MM.1S (cell line): ENCODE measurements around the gene C10orf105.
A peak's percentile ranks its signal among the peaks of the same experiment; 100 is the strongest.

ENCODE experiments used
- DNase-seq: peaks from one replicate; pipeline ENCODE4 v3.0.0-alpha.2; 2015
- H2AFZ ChIP-seq: fragments of 300-600 bp; sonication (generic); 2 replicates; pipeline ENCODE4 v1.6.0; 2016; ENCODE audit warnings: antibody characterized with exemption, low read length
- H3F3A ChIP-seq: fragments of 300-600 bp; sonication (generic); 2 replicates; pipeline ENCODE4 v1.6.1; 2016; ENCODE audit warnings: mild to moderate bottlenecking, antibody characterized with exemption, low read length, moderate library complexity, mixed read lengths; ENCODE audit not compliant: insufficient read depth
- H3K27ac ChIP-seq: fragments of 300-600 bp; sonication (generic); 2 replicates; pipeline ENCODE4 v1.5.1; 2016; ENCODE audit warnings: mild to moderate bottlenecking, low read length
- H3K27me3 ChIP-seq: fragments of 300-600 bp; sonication (generic); replicated peaks from 2 replicates; pipeline ENCODE4 v1.6.0; 2016; ENCODE audit warnings: low read length; ENCODE audit not compliant: insufficient read depth
- H3K36me3 ChIP-seq: fragments of 300-600 bp; sonication (generic); replicated peaks from 2 replicates; pipeline ENCODE4 v1.6.1; 2016; ENCODE audit warnings: mild to moderate bottlenecking, low read length, mixed read lengths; ENCODE audit not compliant: insufficient read depth
- H3K4me1 ChIP-seq: fragments of 300-600 bp; sonication (generic); 2 replicates; pipeline ENCODE4 v1.6.1; 2016; ENCODE audit warnings: low read length, mixed read lengths
- H3K4me2 ChIP-seq: fragments of 300-600 bp; sonication (generic); 2 replicates; pipeline ENCODE4 v1.6.0; 2016; ENCODE audit warnings: low read depth, low read length
- H3K4me3 ChIP-seq: fragments of 300-600 bp; sonication (generic); 2 replicates; pipeline ENCODE4 v1.5.1; 2016; ENCODE audit warnings: low read length, mixed read lengths
- H3K79me2 ChIP-seq: fragments of 300-600 bp; sonication (generic); 2 replicates; pipeline ENCODE4 v1.6.1; 2016; ENCODE audit warnings: mixed run types, low read length, mixed read lengths
- H3K9ac ChIP-seq: fragments of 300-600 bp; sonication (generic); 2 replicates; pipeline ENCODE4 v1.6.1; 2016; ENCODE audit warnings: low read length, mixed read lengths
- H3K9me2 ChIP-seq: fragments of 300-600 bp; sonication (generic); replicated peaks from 2 replicates; pipeline ENCODE4 v1.6.1; 2016; ENCODE audit warnings: mild to moderate bottlenecking, low read length, mixed read lengths; ENCODE audit not compliant: insufficient read depth
- H3K9me3 ChIP-seq: fragments of 300-600 bp; sonication (generic); replicated peaks from 2 replicates; pipeline ENCODE4 v1.6.1; 2016; ENCODE audit warnings: mild to moderate bottlenecking, low read length, mixed read lengths; ENCODE audit not compliant: insufficient read depth
- H4K20me1 ChIP-seq: fragments of 300-600 bp; sonication (generic); 2 replicates; pipeline ENCODE4 v1.6.1; 2016; ENCODE audit warnings: mild to moderate bottlenecking, low read length, moderate library complexity, mixed read lengths; ENCODE audit not compliant: insufficient read depth
- EZH2 ChIP-seq: fragments of 300-600 bp; sonication (generic); optimal IDR thresholded peaks from 2 replicates; pipeline ENCODE3; 2017; ENCODE audit warnings: low read depth, mild to moderate bottlenecking, antibody characterized with exemption, low read length, mixed read lengths
- EZH2phosphoT487 ChIP-seq: fragments of 300-600 bp; sonication (generic); IDR thresholded peaks from 2 replicates; pipeline ENCODE4 v1.6.1; 2018; ENCODE audit warnings: antibody characterized with exemption, low read length
- TF ChIP-seq, protein P1 (sequence below): fragments of 300-600 bp; sonication (generic); IDR thresholded peaks from 2 replicates; pipeline ENCODE4 v1.5.1; 2016; ENCODE audit warnings: antibody characterized with exemption, low read length, mixed read lengths

C10orf105 gene

GRCh38 chr10:71729161-71729636, 9.6 kb upstream of the C10orf105 start:
- Histone ChIP-seq H2AFZ (no peak overlapping the region), H3K9ac (no peak overlapping the region), H3K9me3 (no peaks in the 10 kb centered on the region), H3K36me3 (no peaks in the 10 kb centered on the region), H3K79me2 (no peaks in the 10 kb centered on the region), H3F3A (peaks cover 23% of the 10 kb centered on the region), H3K27me3 (no peaks in the 10 kb centered on the region), H3K4me2 (no peak overlapping the region), H3K9me2 (no peaks in the 10 kb centered on the region), H3K27ac (peak overlapping the region; percentile 93; the same call in 1 of the 2 replicates), H3K4me1 (peaks cover 29% of the 10 kb centered on the region), H3K4me3 (no peak overlapping the region), H4K20me1 (no peaks in the 10 kb centered on the region)
- no peak for DNase-seq
- no peak for TF ChIP-seq EZH2phosphoT487
- TF ChIP-seq EZH2: no peak
- TF ChIP-seq, protein P1, sequence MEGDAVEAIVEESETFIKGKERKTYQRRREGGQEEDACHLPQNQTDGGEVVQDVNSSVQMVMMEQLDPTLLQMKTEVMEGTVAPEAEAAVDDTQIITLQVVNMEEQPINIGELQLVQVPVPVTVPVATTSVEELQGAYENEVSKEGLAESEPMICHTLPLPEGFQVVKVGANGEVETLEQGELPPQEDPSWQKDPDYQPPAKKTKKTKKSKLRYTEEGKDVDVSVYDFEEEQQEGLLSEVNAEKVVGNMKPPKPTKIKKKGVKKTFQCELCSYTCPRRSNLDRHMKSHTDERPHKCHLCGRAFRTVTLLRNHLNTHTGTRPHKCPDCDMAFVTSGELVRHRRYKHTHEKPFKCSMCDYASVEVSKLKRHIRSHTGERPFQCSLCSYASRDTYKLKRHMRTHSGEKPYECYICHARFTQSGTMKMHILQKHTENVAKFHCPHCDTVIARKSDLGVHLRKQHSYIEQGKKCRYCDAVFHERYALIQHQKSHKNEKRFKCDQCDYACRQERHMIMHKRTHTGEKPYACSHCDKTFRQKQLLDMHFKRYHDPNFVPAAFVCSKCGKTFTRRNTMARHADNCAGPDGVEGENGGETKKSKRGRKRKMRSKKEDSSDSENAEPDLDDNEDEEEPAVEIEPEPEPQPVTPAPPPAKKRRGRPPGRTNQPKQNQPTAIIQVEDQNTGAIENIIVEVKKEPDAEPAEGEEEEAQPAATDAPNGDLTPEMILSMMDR: no peak

DNA sequence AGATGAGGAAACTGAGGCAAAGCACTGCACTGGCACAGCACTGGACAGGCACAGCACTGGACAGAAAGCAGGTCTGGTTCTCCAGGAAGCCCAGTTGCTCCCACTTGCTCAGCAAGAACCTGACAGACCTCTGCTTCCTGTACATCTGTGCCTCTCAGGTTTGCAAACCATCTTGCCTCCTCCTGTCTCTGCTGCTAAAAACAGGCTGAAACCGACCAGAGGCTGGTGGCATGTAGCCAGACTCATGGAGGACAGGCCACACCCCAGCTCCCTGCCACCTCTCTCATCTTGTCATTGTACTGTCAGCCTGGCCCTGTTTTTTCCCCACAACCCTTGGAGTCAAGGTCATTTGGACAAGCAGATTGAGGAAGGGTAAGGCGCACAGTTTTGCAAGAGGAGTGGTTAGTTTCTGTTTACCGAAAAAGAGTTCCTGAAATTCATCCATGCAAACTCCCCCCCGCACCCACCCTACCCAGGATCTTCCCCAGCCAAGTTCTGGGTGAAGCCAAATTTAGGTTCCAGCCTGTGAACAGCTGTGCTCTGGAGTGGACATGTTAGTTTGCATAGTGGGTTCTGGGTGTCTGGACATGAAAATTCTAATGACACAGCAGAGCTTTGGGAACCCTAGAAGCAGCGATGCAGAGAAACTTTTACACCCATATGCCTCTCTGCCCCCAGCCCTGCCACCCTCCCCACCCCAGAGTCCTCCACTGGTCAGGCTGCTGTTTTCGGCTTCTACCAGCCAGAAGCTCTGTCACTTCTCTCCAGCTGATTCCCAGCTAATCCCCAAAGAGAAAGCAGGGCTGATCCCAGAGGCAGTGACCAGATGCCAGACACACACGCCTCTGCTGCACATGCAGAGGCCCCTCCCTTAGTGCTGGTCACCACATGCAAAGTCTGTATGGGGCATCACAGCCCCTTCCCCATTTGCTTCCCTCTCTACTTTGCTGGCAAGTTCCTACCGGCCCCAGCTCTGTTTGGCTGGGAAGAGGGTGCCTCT, 8.5 kb upstream of the C10orf105 start:
- H2AFZ ChIP-seq: peak overlapping the region; percentile 85
- peak; percentile 84 for DNase-seq
- H3K9me2 ChIP-seq: no peaks in the 10 kb centered on the region
- no peaks in the 10 kb centered on the region for H3K27me3 ChIP-seq
- H3K9me3 ChIP-seq: no peaks in the 10 kb centered on the region
- peak overlapping the region; percentile 74 for H3K4me2 ChIP-seq
- no peak for TF ChIP-seq EZH2
- TF ChIP-seq, protein P1: no peak
- no peak for TF ChIP-seq EZH2phosphoT487
- peak overlapping the region; percentile 93 for H3K27ac ChIP-seq
- peak overlapping the region; percentile 71 for H3K9ac ChIP-seq
- no peaks in the 10 kb centered on the region for H3K79me2 ChIP-seq
- H3K4me3 ChIP-seq: peak overlapping the region; percentile 23; the same call in 1 of the 2 replicates
- H4K20me1 ChIP-seq: no peaks in the 10 kb centered on the region
- peaks cover 29% of the 10 kb centered on the region for H3K4me1 ChIP-seq
- H3F3A ChIP-seq: peaks cover 23% of the 10 kb centered on the region
- no peaks in the 10 kb centered on the region for H3K36me3 ChIP-seq

DNA sequence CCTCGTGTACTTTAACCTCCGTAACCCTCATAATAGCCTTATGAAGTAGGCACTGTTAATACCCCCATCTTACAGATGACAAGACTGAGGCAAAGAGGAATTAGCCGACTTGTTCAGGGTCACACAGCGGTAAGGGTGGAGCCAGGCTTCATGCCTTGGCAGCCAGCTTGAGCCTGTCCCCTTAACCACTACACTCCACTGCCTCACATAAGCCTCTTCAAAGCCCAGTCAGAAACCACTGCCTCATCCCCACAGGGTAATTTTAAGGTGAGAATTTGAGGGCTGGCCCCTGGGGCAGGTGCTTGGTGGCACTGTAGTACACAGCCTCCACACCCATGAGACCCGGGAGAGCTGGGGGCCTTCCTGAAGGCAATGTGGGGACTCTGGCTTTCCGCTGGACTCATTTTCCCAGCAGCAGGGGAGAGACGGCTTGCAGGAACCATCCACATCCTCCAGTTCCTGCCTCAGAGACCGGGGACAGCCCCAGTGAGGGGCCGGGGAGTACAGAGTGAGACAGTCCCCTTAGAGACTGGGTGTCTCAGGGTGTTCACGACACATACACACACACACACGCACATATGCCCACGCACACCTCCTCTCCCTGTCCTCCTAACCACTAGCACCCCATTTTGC, 7.6 kb upstream of the C10orf105 start:
- no peaks in the 10 kb centered on the region for H4K20me1 ChIP-seq
- H3K9ac ChIP-seq: peak overlapping the region; percentile 71
- TF ChIP-seq EZH2 (no peak), EZH2phosphoT487 (no peak)
- TF ChIP-seq, protein P1: no peak
- H3K79me2 ChIP-seq: no peaks in the 10 kb centered on the region
- H2AFZ ChIP-seq: peak overlapping the region; percentile 85
- no peaks in the 10 kb centered on the region for H3K9me3 ChIP-seq
- H3K9me2 ChIP-seq: no peaks in the 10 kb centered on the region
- DNase-seq: peak; percentile 81
- H3K27ac ChIP-seq: peak overlapping the region; percentile 93
- peaks cover 29% of the 10 kb centered on the region for H3K4me1 ChIP-seq
- H3K4me2 ChIP-seq: peak overlapping the region; percentile 74
- peaks cover 23% of the 10 kb centered on the region for H3F3A ChIP-seq
- H3K36me3 ChIP-seq: no peaks in the 10 kb centered on the region
- peak overlapping the region; percentile 23; the same call in 1 of the 2 replicates for H3K4me3 ChIP-seq
- H3K27me3 ChIP-seq: no peaks in the 10 kb centered on the region
